IMR-90 (cell line): Measurements from ENCODE around the gene MACROD1. TPM values are rescaled to one million over a fixed set of nuclear protein-coding genes. Genes with fewer than 3 reads are reported as not detected.

Source experiments
- ATAC-seq: fragments of 200-7000 bp; cut with Tn5 transposase; 2 replicates; pipeline ENCODE4 v1.9.1; 2020; ENCODE audit warnings: low read depth, mild to moderate bottlenecking, moderate library complexity
- BruUV-seq: library from RNA; stranded (reverse); fragments of 400-500 nt; replicated peaks from 2 replicates; lab custom pipeline; 2021; lab: Mats Ljungman, UMichigan
- CTCF ChIA-PET: fragments of 300-600 bp; formaldehyde crosslinking; extraction: SDS; loops from one replicate; lab custom pipeline; 2021; ENCODE audit warnings: antibody characterized with exemption; lab: Yijun Ruan, JAX
- POLR2A ChIA-PET: fragments of 300-600 bp; sonication (Branson Sonifier 250); formaldehyde crosslinking; loops from one replicate; lab custom pipeline; 2022; ENCODE audit warnings: antibody characterized with exemption; ENCODE audit not compliant: unreplicated experiment; lab: Charles Lee
- DNase-seq: peaks from one replicate; pipeline ENCODE4 v3.0.0; 2013
- H2AFZ ChIP-seq: replicated peaks from 2 replicates; pipeline ENCODE3; 2013; ENCODE audit warnings: low read length, mild to moderate bottlenecking; ENCODE audit not compliant: poor library complexity
- H2AK5ac ChIP-seq: 2 replicates; pipeline ENCODE4 v1.6.1; 2013; ENCODE audit warnings: low read depth, low read length, inconsistent platforms
- H2AK9ac ChIP-seq: replicated peaks from 2 replicates; pipeline ENCODE3; 2013; ENCODE audit warnings: mild to moderate bottlenecking, low read depth, low read length, moderate library complexity; ENCODE audit not compliant: poor library complexity
- H2BK120ac ChIP-seq: 2 replicates; pipeline ENCODE4 v1.6.1; 2013; ENCODE audit warnings: low read depth, low read length, inconsistent platforms
- H2BK15ac ChIP-seq: 3 replicates; pipeline ENCODE4 v1.6.1; 2013; ENCODE audit warnings: low read depth, low read length, inconsistent platforms
- H2BK20ac ChIP-seq: 2 replicates; pipeline ENCODE4 v1.6.1; 2013; ENCODE audit warnings: low read depth, mild to moderate bottlenecking, inconsistent platforms, low read length, moderate library complexity
- H2BK5ac ChIP-seq: 2 replicates; pipeline ENCODE4 v1.6.1; 2013; ENCODE audit warnings: mild to moderate bottlenecking, low read depth, low read length, inconsistent platforms; ENCODE audit not compliant: poor library complexity, severe bottlenecking
- H3K14ac ChIP-seq: replicated peaks from 2 replicates; pipeline ENCODE4 v1.6.1; 2013; ENCODE audit warnings: low read depth, low read length, inconsistent platforms
- H3K18ac ChIP-seq: 2 replicates; pipeline ENCODE4 v1.6.1; 2013; ENCODE audit warnings: low read depth, low read length, control low read depth
- H3K23ac ChIP-seq: 2 replicates; pipeline ENCODE4 v1.6.1; 2013; ENCODE audit warnings: low read depth, low read length, inconsistent platforms
- H3K27ac ChIP-seq: 2 replicates; pipeline ENCODE4 v1.5.1; 2013; ENCODE audit warnings: mild to moderate bottlenecking, control low read depth, low read length; ENCODE audit not compliant: insufficient read depth
- H3K27me3 ChIP-seq: 2 replicates; pipeline ENCODE4 v1.6.1; 2013; ENCODE audit warnings: low read length; ENCODE audit not compliant: control insufficient read depth, insufficient read depth
- H3K36me3 ChIP-seq: 2 replicates; pipeline ENCODE4 v1.6.1; 2013; ENCODE audit warnings: low read length, mixed read lengths; ENCODE audit not compliant: control insufficient read depth, insufficient read depth
- H3K4ac ChIP-seq: 2 replicates; pipeline ENCODE4 v1.6.1; 2013; ENCODE audit warnings: low read depth, low read length, inconsistent platforms
- H3K4me1 ChIP-seq: 2 replicates; pipeline ENCODE4 v1.6.1; 2013; ENCODE audit warnings: low read length, mixed read lengths; ENCODE audit not compliant: control insufficient read depth, insufficient read depth
- H3K4me2 ChIP-seq: 2 replicates; pipeline ENCODE4 v1.6.1; 2013; ENCODE audit warnings: low read depth, mild to moderate bottlenecking, control low read depth, low read length, moderate library complexity
- H3K4me3 ChIP-seq: 2 replicates; pipeline ENCODE4 v1.5.1; 2013; ENCODE audit warnings: low read depth, mild to moderate bottlenecking, control low read depth, low read length, moderate library complexity; ENCODE audit not compliant: insufficient read depth
- H3K56ac ChIP-seq: 2 replicates; pipeline ENCODE4 v1.6.1; 2013; ENCODE audit warnings: low read length, inconsistent platforms; ENCODE audit not compliant: insufficient read depth; ENCODE audit errors: extremely low read depth
- H3K79me1 ChIP-seq, 2 experiments: 2 replicates each; pipeline ENCODE4 v1.6.1; 2013; ENCODE audit warnings: low read length in 2 of 2, inconsistent platforms in 1 of 2, low read depth in 1 of 2
- H3K9ac ChIP-seq: 2 replicates; pipeline ENCODE4 v1.6.1; 2013; ENCODE audit warnings: low read depth, low read length, control low read depth
- H3K9me1 ChIP-seq: 2 replicates; pipeline ENCODE4 v1.6.1; 2013; ENCODE audit warnings: low read length, inconsistent platforms; ENCODE audit not compliant: insufficient read depth
- H3K9me3 ChIP-seq: 2 replicates; pipeline ENCODE4 v1.6.1; 2013; ENCODE audit warnings: low read length; ENCODE audit not compliant: control insufficient read depth, insufficient read depth
- H4K20me1 ChIP-seq: 2 replicates; pipeline ENCODE4 v1.6.1; 2013; ENCODE audit warnings: low read length, inconsistent platforms; ENCODE audit not compliant: insufficient read depth
- H4K5ac ChIP-seq: 2 replicates; pipeline ENCODE4 v1.6.1; 2013; ENCODE audit warnings: mild to moderate bottlenecking, low read depth, low read length, control low read depth
- H4K8ac ChIP-seq, 2 experiments: 2 replicates each; pipeline ENCODE4 v1.6.1; 2013; ENCODE audit warnings: low read depth in 2 of 2, low read length in 2 of 2, control low read depth in 1 of 2, inconsistent platforms in 1 of 2
- H4K91ac ChIP-seq: 2 replicates; pipeline ENCODE4 v1.6.1; 2013; ENCODE audit warnings: low read depth, low read length, inconsistent platforms; ENCODE audit not compliant: insufficient read depth
- BHLHE40 ChIP-seq: fragments of 150-350 bp; IDR thresholded peaks from 2 replicates; pipeline ENCODE4 v1.6.1; 2016; ENCODE audit warnings: mild to moderate bottlenecking, low read depth, low read length
- CEBPB ChIP-seq: IDR thresholded peaks from 2 replicates; pipeline ENCODE4 v1.6.1; 2012; ENCODE audit warnings: low read depth, low read length, improper control_type of control experiment
- CHD1 ChIP-seq: IDR thresholded peaks from 2 replicates; pipeline ENCODE4 v1.6.1; 2012; ENCODE audit warnings: low read depth, low read length, improper control_type of control experiment
- ELK1 ChIP-seq: fragments of 150-350 bp; IDR thresholded peaks from 2 replicates; pipeline ENCODE4 v1.6.1; 2016; ENCODE audit warnings: low read depth, mild to moderate bottlenecking, low read length, moderate library complexity, borderline replicate concordance
- MAFK ChIP-seq: IDR thresholded peaks from 2 replicates; pipeline ENCODE4 v1.6.1; 2012; ENCODE audit warnings: low read depth, low read length, improper control_type of control experiment
- MXI1 ChIP-seq: IDR thresholded peaks from 2 replicates; pipeline ENCODE4 v1.6.1; 2012; ENCODE audit warnings: low read depth, mild to moderate bottlenecking, low read length, moderate library complexity, borderline replicate concordance
- NFE2L2 ChIP-seq: fragments of 150-350 bp; IDR thresholded peaks from 2 replicates; pipeline ENCODE4 v1.6.1; 2016; ENCODE audit warnings: low read depth, mild to moderate bottlenecking, low read length
- POLR2A ChIP-seq: IDR thresholded peaks from 2 replicates; pipeline ENCODE4 v1.6.1; 2012; ENCODE audit warnings: mild to moderate bottlenecking, low read depth, low read length
- RFX5 ChIP-seq: IDR thresholded peaks from 2 replicates; pipeline ENCODE4 v1.8.0; 2012; ENCODE audit warnings: low read depth, mild to moderate bottlenecking, low read length, moderate library complexity
- SMC3 ChIP-seq: fragments of 150-350 bp; IDR thresholded peaks from 2 replicates; pipeline ENCODE4 v1.6.1; 2016; ENCODE audit warnings: low read depth, mild to moderate bottlenecking, antibody characterized with exemption, low read length, moderate library complexity
- WGBS, 2 experiments: methylation state at CpG; one replicate each; pipeline versions ENCODE4 v1.1.5 to v1.1.7; 2013; ENCODE audit warnings: missing lambda C conversion rate in 2 of 2; ENCODE audit not compliant: insufficient read length in 1 of 2; ENCODE audit errors: extremely low coverage in 2 of 2; 5-methylcytosine and 5-hydroxymethylcytosine counted together
- dilution Hi-C: fragments of 300-500 bp; cut with HindIII; formaldehyde crosslinking; loops from one replicate; pipeline ENCODE4 v1.14.3; 2018; ENCODE audit warnings: low sequenced_read_pairs; ENCODE audit not compliant: unreplicated experiment
- in situ Hi-C: fragments of 300-500 bp; cut with MboI; formaldehyde crosslinking; loops from 3 replicates; pipeline ENCODE4 v1.14.3; 2019; ENCODE audit warnings: low sequenced_read_pairs, inconsistent platforms, mixed read lengths
- intact Hi-C: fragments of 100-400 bp; cut with micrococcal nuclease; formaldehyde crosslinking; loops from 2 replicates; pipeline ENCODE4 v1.10.0; 2022
- polyA plus RNA-seq, 3 experiments: library from polyadenylated mRNA; depleted of rRNA; stranded (reverse); fragments of >200 nt; gene quantifications; 2 replicates each; pipeline ENCODE4 v1.2.3, GENCODE V29; 2012; ENCODE audit warnings: low replicate concordance in 1 of 3
- total RNA-seq: library from RNA; depleted of rRNA; stranded (reverse); fragments of >200 nt; gene quantifications from 2 replicates; pipeline ENCODE4 v1.2.3, GENCODE V29; 2012

Gene MACROD1
- total and polyA plus RNA-seq, 2 of the 4 experiments (the other 2 are of a cell fraction), result 2.5 to 9.3 TPM

GRCh38 chr11:64138398-64138797 lies 27.5 kb downstream of the MACROD1 start:
- 78% methylated on average over 8 of the region's 16 CpGs; no CpG with 5 or more reads in 1 of the 2 experiments for WGBS, 2 experiments
- no peaks in the 10 kb centered on the region for H3K36me3 ChIP-seq
- H4K5ac ChIP-seq, result no peak overlapping the region
- H2BK120ac ChIP-seq, result no peak overlapping the region
- no peak overlapping the region for H3K14ac ChIP-seq
- no peak overlapping the region for H3K56ac ChIP-seq
- CTCF ChIA-PET, result no interaction called here
- no TSS peak for BruUV-seq
- H3K18ac ChIP-seq, result no peak overlapping the region
- no peak overlapping the region for H3K4ac ChIP-seq
- no peaks in the 10 kb centered on the region for H3K4me1 ChIP-seq
- no peaks in the 10 kb centered on the region; a peak in 1 of 4 replicates for H3K79me1 ChIP-seq
- intact Hi-C loops (no loop called here), dilution Hi-C loops (no loop called here), in situ Hi-C loops (no loop called here)
- H3K4me3 ChIP-seq, result no peak overlapping the region
- no peak overlapping the region for H3K4me2 ChIP-seq
- ATAC-seq (no peak), DNase-seq (no peak)
- no peaks in the 10 kb centered on the region for H3K27me3 ChIP-seq
- TF ChIP-seq BHLHE40 (no peak), CHD1 (no peak), MAFK (no peak), SMC3 (no peak), POLR2A (no peak), ELK1 (no peak), RFX5 (no peak), CEBPB (no peak), MXI1 (no peak), NFE2L2 (no peak)
- no peaks in the 10 kb centered on the region; the same call in 1 of the 2 replicates for H4K20me1 ChIP-seq
- no peak overlapping the region for H2AK5ac ChIP-seq
- H4K91ac ChIP-seq, result no peak overlapping the region
- H2BK20ac ChIP-seq, result no peak overlapping the region
- H2AFZ ChIP-seq, result no peak overlapping the region
- no peak overlapping the region for H2AK9ac ChIP-seq
- H3K23ac ChIP-seq, result no peak overlapping the region
- H3K9me3 ChIP-seq, result no peaks in the 10 kb centered on the region
- no peak overlapping the region for H3K27ac ChIP-seq
- no peaks in the 10 kb centered on the region for H3K9me1 ChIP-seq
- H2BK5ac ChIP-seq, result no peak overlapping the region
- POLR2A ChIA-PET, result no interaction called here
- H2BK15ac ChIP-seq, result no peak overlapping the region
- H3K9ac ChIP-seq, result no peak overlapping the region
- H4K8ac ChIP-seq, result no peak overlapping the region
